ENCODE results near the gene KAZN.

Gene KAZN

GRCh38 chr1:14948112-14948652 is 349.7 kb downstream of the KAZN start:
- Mint-ChIP-seq H3K4me3 (no peak overlapping the region), H3K27ac (no peak overlapping the region), H3K27me3 (no peaks in the 10 kb centered on the region), H3K9me3 (no peaks in the 10 kb centered on the region), H3K36me3 (ENCODE audit: low read depth) (no peaks in the 10 kb centered on the region), H3K4me1 (ENCODE audit: low read depth) (no peaks in the 10 kb centered on the region)
- DNase-seq, result no peak

DNA sequence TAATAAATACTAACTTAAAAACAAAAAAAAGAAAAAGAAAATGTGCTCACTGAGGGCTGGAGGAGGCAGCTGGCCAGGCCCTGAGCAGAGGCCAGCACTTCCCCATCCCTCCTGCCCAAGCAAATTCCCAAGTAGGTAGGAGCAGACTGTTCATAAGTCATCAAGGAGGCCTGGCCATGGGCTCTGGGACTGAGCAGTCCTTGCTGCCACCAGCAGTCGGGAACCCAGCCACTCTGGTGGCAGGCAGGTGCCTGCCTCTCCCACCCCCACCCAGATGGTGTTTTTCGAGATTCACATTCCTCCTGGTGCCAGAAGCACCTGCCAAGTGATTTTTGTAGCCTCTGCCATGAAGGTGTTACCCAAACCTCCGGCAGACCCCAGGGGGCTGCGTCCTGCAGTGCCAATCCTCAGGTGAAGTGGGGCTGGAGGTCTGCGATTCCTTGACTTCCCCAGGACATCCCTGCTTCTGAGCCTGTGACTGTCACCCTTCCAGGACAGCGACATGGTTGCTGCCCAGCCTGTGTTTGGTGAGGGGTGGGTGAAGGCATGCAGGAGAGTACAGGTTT is 350.9 kb downstream of the KAZN start:
- Mint-ChIP-seq H3K4me1 (ENCODE audit: low read depth) (no peaks in the 10 kb centered on the region), H3K9me3 (no peaks in the 10 kb centered on the region), H3K4me3 (no peak overlapping the region), H3K27me3 (no peaks in the 10 kb centered on the region), H3K36me3 (ENCODE audit: low read depth) (no peaks in the 10 kb centered on the region), H3K27ac (no peak overlapping the region)
- no peak for DNase-seq

DNA sequence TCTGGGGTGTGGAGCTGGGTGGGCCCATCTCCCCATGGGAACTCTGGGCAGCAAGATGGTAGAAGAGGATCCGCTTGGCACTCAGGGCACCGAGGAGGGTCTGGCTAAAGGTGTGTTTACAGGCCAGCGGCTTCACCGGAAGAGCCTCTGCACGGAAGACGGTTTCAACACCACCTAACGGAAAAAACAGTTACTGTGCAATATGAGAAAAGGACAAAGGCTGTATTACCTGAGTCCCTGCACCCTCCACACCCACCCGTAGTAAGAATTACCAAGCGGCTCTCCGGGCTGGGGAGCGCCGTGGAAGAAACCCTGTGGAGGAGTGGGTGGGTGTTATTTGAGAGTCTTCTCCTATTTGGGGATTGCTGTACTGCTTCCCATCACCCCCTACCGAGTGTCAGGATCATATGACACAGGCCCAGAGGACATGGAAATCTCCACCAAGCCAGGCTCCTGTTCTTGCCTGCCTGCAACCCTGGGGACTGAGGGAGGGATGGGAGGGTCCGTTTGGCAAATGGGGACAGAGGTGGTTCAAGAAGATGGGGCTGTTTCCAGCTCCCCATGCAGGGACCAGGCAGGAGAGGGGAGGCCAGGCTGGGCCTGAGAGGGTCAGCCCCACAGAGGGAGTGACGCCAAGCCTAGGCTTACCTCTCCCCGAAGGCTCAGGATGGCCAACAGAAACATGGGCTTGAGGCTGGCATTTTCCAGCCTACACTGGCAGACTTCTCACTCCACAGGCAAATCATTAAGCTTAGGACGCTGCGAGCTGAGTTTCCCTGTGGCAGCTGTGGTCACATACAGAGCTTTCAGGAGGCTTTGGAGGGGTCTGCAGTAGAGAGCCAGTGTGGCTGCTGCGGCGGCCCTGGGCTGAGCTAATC is 351.6 kb downstream of the KAZN start:
- H3K9me3 Mint-ChIP-seq, result no peaks in the 10 kb centered on the region
- no peaks in the 10 kb centered on the region for H3K4me1 Mint-ChIP-seq (ENCODE audit: low read depth)
- no peak overlapping the region for H3K4me3 Mint-ChIP-seq
- no peak for DNase-seq
- no peaks in the 10 kb centered on the region for H3K27me3 Mint-ChIP-seq
- H3K36me3 Mint-ChIP-seq (ENCODE audit: low read depth), result no peaks in the 10 kb centered on the region
- no peak overlapping the region for H3K27ac Mint-ChIP-seq

DNA sequence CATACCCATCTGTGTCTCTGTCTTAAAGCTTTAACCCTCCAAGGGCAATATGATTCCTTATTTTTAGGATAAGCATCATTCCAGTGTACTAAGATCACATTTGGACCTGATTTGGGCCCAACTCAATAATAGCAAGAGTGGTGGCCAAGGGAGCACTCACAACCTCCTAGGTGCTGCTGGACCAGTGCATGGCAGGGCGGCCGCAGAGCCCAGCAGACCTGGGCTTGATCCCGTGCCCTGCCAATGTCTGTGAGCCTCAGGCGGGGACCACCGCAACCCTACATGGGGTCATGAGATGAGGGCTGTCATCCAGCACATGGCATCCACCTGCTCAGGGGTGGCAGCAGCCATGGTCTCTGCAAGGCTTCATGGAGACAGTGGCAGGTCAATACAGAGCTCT is 353.3 kb downstream of the KAZN start:
- no peak overlapping the region for H3K27ac Mint-ChIP-seq
- no peaks in the 10 kb centered on the region for H3K4me1 Mint-ChIP-seq (ENCODE audit: low read depth)
- no peaks in the 10 kb centered on the region for H3K9me3 Mint-ChIP-seq
- H3K36me3 Mint-ChIP-seq (ENCODE audit: low read depth), result no peaks in the 10 kb centered on the region
- no peak for DNase-seq
- H3K4me3 Mint-ChIP-seq, result no peak overlapping the region
- H3K27me3 Mint-ChIP-seq, result no peaks in the 10 kb centered on the region

GRCh38 chr1:14952626-14953314 is 354.3 kb downstream of the KAZN start:
- Mint-ChIP-seq H3K4me1 (ENCODE audit: low read depth) (no peaks in the 10 kb centered on the region), H3K36me3 (ENCODE audit: low read depth) (no peaks in the 10 kb centered on the region), H3K4me3 (no peak overlapping the region), H3K9me3 (no peaks in the 10 kb centered on the region), H3K27ac (no peak overlapping the region), H3K27me3 (no peaks in the 10 kb centered on the region)
- no peak for DNase-seq

DNA sequence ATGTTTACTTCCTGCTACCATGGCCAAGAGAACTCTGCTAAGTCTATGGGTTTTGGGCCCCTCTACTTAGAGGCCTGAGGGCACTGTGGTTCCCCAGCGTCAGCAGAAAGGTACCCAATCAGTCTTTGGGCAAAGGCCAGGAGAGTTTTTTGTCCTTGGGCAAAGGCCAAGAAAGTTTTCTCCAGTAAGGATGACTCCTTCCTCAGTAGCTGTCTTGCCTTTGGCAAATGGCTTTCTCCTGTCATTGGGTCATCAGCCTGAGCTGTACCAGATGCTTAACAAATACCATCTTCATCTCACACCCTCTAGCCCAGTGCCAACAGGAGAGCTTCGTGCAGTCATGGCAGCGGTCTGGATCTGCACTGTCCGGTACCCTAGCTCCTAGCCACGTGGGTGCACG is 355.7 kb downstream of the KAZN start:
- H3K27ac Mint-ChIP-seq, result no peak overlapping the region
- no peaks in the 10 kb centered on the region for H3K9me3 Mint-ChIP-seq
- H3K4me3 Mint-ChIP-seq, result no peak overlapping the region
- no peaks in the 10 kb centered on the region for H3K36me3 Mint-ChIP-seq (ENCODE audit: low read depth)
- H3K4me1 Mint-ChIP-seq (ENCODE audit: low read depth), result no peaks in the 10 kb centered on the region
- no peak for DNase-seq
- no peaks in the 10 kb centered on the region for H3K27me3 Mint-ChIP-seq

GRCh38 chr1:14954930-14955329 is 356.4 kb downstream of the KAZN start:
- H3K4me1 Mint-ChIP-seq (ENCODE audit: low read depth), result no peaks in the 10 kb centered on the region
- H3K9me3 Mint-ChIP-seq, result no peaks in the 10 kb centered on the region
- no peak overlapping the region for H3K4me3 Mint-ChIP-seq
- H3K36me3 Mint-ChIP-seq (ENCODE audit: low read depth), result no peaks in the 10 kb centered on the region
- no peaks in the 10 kb centered on the region for H3K27me3 Mint-ChIP-seq
- no peak for DNase-seq
- no peak overlapping the region for H3K27ac Mint-ChIP-seq

DNA sequence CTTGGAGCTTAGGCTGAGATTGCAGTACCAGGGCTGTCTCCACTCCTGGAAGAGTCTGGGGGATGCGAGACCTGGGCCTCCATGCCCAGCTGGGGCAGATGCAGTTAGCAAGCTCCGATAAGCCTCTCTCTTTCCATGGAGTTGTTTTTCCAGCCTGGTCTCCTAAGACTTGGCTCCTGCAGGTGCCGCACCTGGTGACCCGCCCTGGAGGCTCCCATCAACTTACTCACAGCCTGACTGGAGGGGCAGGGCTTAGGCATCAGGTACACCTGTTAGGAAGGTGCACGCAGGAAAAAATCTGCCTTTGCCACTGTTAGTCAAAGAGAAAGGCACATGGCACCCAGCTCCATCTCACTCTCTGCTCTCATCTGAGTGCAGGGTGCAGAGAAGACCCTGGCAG is 356.9 kb downstream of the KAZN start:
- Mint-ChIP-seq H3K27ac (no peak overlapping the region), H3K9me3 (no peaks in the 10 kb centered on the region), H3K4me1 (ENCODE audit: low read depth) (no peaks in the 10 kb centered on the region), H3K27me3 (no peaks in the 10 kb centered on the region), H3K36me3 (ENCODE audit: low read depth) (no peaks in the 10 kb centered on the region), H3K4me3 (no peak overlapping the region)
- no peak for DNase-seq

DNA sequence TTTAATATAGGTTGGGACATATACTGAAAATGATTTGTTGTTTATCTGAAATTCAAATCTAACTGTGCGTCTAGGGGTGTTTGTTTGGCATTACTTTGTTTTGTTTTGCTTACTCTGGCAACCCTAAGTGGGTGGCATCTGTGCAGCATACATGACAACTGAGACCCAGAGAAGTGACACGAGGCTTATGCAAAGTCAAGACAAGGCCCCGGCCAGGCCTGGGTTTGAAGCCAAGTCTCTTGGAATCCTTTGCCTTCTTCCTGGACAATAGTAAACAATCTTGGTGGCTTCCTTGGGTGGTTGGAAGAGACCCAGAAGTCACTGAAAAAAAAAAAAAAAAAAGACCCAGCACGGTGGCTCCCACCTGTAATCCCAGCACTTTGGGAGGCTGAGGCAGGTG is 357.5 kb downstream of the KAZN start:
- no peaks in the 10 kb centered on the region for H3K4me1 Mint-ChIP-seq (ENCODE audit: low read depth)
- H3K4me3 Mint-ChIP-seq, result no peak overlapping the region
- no peak overlapping the region for H3K27ac Mint-ChIP-seq
- DNase-seq, result no peak
- H3K27me3 Mint-ChIP-seq, result no peaks in the 10 kb centered on the region
- no peaks in the 10 kb centered on the region for H3K36me3 Mint-ChIP-seq (ENCODE audit: low read depth)
- H3K9me3 Mint-ChIP-seq, result no peaks in the 10 kb centered on the region

DNA sequence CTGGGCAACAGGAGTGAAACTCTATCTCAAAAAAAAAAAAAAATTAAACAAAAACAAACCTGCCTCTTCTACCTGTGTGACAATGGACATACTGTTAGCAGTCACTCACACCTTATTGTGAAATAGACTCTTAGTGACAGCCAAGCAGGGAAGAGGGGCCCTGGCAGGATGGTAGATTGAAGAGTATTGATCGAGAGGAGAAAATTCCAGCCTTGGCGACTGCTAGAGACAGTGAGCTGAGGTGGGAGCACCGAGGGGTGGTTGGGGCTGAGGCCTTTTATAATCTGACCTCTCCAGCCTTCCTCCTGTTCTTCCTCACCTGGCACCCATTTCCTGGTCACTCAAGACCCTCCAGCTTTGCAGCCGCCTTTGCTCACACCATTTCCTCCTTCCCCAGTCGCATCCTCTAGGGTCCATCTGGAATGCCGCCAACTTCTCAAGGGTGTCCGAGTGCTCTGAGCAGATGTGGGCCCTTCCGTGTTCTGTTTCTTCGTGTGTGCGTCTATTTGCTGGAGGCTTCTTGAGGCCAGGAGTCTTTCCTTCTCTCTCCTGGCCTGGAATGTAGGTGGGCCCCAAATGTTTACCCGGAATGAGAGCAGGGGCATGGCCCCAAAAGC is 358.2 kb downstream of the KAZN start:
- Mint-ChIP-seq H3K9me3 (no peaks in the 10 kb centered on the region), H3K4me1 (ENCODE audit: low read depth) (no peaks in the 10 kb centered on the region), H3K27me3 (no peaks in the 10 kb centered on the region), H3K36me3 (ENCODE audit: low read depth) (no peaks in the 10 kb centered on the region), H3K27ac (no peak overlapping the region), H3K4me3 (no peak overlapping the region)
- DNase-seq, result no peak

- H3K27me3 Mint-ChIP-seq, result no peaks in the 10 kb centered on the region
- no peaks in the 10 kb centered on the region for H3K9me3 Mint-ChIP-seq
- H3K4me3 Mint-ChIP-seq, result no peak overlapping the region
- no peaks in the 10 kb centered on the region for H3K4me1 Mint-ChIP-seq (ENCODE audit: low read depth)
- no peaks in the 10 kb centered on the region for H3K36me3 Mint-ChIP-seq (ENCODE audit: low read depth)
- H3K27ac Mint-ChIP-seq, result no peak overlapping the region
- DNase-seq, result no peak
These were observed 359.1 kb downstream of the KAZN start for GRCh38 chr1:14957375-14958098.

DNA sequence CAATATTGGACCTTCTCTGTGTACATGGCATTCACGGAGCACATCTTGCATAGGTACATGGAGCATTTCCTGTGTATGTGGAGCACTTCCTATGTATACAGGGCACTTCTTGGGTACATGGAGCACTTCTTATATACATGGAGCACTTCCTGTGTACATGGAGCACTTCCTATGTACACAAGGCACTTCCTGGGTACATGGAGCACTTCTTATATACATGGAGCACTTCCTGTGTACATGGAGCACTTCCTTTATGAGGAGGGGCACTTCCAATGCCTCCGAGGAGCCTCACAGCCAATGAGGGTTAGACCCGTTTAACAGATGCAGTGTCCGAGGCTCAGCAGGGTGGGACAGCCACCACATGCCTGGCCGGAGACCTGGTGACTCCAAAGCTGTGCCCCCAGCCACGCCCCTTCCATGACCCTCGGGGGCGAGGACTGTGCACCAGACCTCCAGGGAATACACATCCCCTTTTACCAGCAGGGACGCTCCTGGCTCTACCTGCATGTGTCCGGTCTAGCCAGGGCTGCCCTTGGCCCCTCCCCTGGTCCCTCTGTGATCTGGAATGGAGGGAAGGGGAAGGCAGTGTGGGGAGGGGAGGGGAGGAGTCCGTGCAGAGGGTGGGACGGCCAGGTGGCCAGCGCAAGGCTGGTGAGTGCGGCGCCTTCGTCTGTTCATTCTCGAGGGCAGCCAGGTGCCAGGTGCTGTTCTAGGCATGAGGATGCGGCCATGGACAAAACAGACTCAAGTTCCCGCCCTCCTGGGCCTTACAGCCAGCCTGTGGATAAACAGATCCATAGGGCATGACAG is 360.0 kb downstream of the KAZN start:
- H3K9me3 Mint-ChIP-seq, result no peaks in the 10 kb centered on the region
- H3K4me3 Mint-ChIP-seq, result no peak overlapping the region
- no peaks in the 10 kb centered on the region for H3K36me3 Mint-ChIP-seq (ENCODE audit: low read depth)
- H3K27ac Mint-ChIP-seq, result no peak overlapping the region
- no peaks in the 10 kb centered on the region for H3K4me1 Mint-ChIP-seq (ENCODE audit: low read depth)
- no peaks in the 10 kb centered on the region for H3K27me3 Mint-ChIP-seq
- no peak for DNase-seq

- Mint-ChIP-seq H3K36me3 (ENCODE audit: low read depth) (no peaks in the 10 kb centered on the region), H3K27ac (no peak overlapping the region), H3K9me3 (no peaks in the 10 kb centered on the region), H3K4me3 (no peak overlapping the region), H3K27me3 (no peaks in the 10 kb centered on the region), H3K4me1 (ENCODE audit: low read depth) (no peaks in the 10 kb centered on the region)
- no peak for DNase-seq
These were observed 360.7 kb downstream of the KAZN start for GRCh38 chr1:14959059-14959694.
